ENCODE data around the gene FAM149A. TPM values are rescaled to one million over a fixed set of nuclear protein-coding genes. Genes with fewer than 3 reads are reported as not detected.
A peak's percentile ranks its signal among the peaks of the same experiment; 100 is the strongest.

The FAM149A gene
- total RNA-seq, 1 donor from 2014 or later, result 13.6 TPM

DNA sequence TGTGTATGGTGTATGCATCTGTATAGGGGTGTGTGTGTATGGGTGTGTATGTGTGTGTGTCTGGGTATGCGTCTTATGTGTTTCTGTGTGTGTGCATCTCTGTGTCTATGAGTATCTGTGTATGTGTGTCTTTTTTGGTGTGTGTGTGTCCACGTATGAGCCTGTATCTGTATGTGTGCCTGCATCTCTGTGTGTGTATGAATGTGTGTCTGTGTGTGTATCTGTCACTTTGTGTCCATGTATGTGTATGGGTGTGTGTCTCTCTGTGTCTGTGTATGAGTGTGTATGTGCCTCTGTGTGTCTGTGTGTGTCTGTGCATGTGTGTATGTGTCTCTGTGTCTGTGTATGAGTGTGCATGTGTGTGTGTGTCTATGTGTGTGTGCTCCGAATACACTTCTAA lies 24.3 kb downstream of the FAM149A start:
- no peak for DNase-seq (ENCODE audit: low spot score in 2 of 2, unreplicated experiment in 2 of 2)
- Mint-ChIP-seq H3K27ac (no peak overlapping the region), H3K36me3 (peaks cover 5% of the 10 kb centered on the region), H3K9me3 (peaks cover 8% of the 10 kb centered on the region), H3K4me3 (no peak overlapping the region), H3K4me1 (peaks cover 22% of the 10 kb centered on the region), H3K27me3 (ENCODE audit: low read depth) (no peaks in the 10 kb centered on the region)
- no peak for TF ChIP-seq CTCF (IDR thresholded peaks at IDR 0.05; ENCODE audit: unreplicated experiment)

GRCh38 chr4:186131935-186132334 lies 27.4 kb downstream of the FAM149A start:
- H3K27ac Mint-ChIP-seq, result peak overlapping the region; percentile 81
- no peak for TF ChIP-seq CTCF (IDR thresholded peaks at IDR 0.05; ENCODE audit: unreplicated experiment)
- H3K27me3 Mint-ChIP-seq (ENCODE audit: low read depth), result no peaks in the 10 kb centered on the region
- peaks cover 26% of the 10 kb centered on the region for H3K4me1 Mint-ChIP-seq
- no peaks in the 10 kb centered on the region for H3K9me3 Mint-ChIP-seq
- no peaks in the 10 kb centered on the region for H3K36me3 Mint-ChIP-seq
- DNase-seq (ENCODE audit: low spot score in 2 of 2, unreplicated experiment in 2 of 2), result no peak
- no peak overlapping the region for H3K4me3 Mint-ChIP-seq

DNA sequence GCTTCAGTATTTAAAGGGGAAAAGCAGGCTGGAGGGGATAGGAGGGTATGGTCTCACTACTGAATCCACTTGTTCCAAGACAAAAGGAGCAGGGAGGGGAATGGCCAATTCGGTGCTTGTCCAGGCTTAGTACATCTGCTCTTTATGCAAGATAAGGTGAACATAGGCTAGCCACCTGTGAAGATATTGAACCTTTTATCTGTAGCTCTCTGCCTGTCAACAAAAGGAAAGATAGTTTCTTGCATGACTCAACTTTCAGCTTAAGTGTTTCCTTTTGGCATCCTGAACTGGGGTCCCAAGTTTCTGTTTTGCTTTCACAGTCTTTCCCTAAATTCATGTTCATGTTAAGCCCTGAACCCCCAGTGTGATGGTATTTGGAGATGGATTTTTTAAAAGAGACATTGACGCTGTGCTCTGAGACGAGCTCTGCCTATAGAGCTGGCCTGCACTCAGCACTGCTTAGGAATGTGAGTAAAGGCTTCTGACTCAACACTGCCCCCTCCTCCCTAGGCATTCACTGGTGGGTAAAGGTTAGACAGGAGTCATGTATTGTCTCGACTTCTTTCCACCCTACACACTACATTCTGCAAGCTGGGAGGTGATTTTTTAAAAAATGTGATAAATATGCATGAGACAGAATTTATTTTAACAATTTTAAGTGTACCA lies 28.2 kb downstream of the FAM149A start:
- H3K36me3 Mint-ChIP-seq, result no peaks in the 10 kb centered on the region

GRCh38 chr4:186134257-186134656 lies 29.8 kb downstream of the FAM149A start:
- no peak for TF ChIP-seq CTCF (IDR thresholded peaks at IDR 0.05; ENCODE audit: unreplicated experiment)
- no peaks in the 10 kb centered on the region for H3K36me3 Mint-ChIP-seq
- H3K27ac Mint-ChIP-seq, result no peak overlapping the region
- no peaks in the 10 kb centered on the region for H3K9me3 Mint-ChIP-seq
- no peak for DNase-seq (ENCODE audit: low spot score in 2 of 2, unreplicated experiment in 2 of 2)
- H3K4me1 Mint-ChIP-seq, result peaks cover 27% of the 10 kb centered on the region
- no peaks in the 10 kb centered on the region for H3K27me3 Mint-ChIP-seq (ENCODE audit: low read depth)
- no peak overlapping the region for H3K4me3 Mint-ChIP-seq

More for the DNA sequence above, 28.2 kb downstream of the FAM149A start:
- Mint-ChIP-seq H3K27me3 (ENCODE audit: low read depth) (no peaks in the 10 kb centered on the region), H3K27ac (peak overlapping the region; percentile 81), H3K4me3 (peak overlapping the region; percentile 9), H3K4me1 (peaks cover 27% of the 10 kb centered on the region), H3K9me3 (no peaks in the 10 kb centered on the region)
- TF ChIP-seq CTCF (IDR thresholded peaks at IDR 0.05; ENCODE audit: unreplicated experiment), result no peak
- DNase-seq (ENCODE audit: low spot score in 2 of 2, unreplicated experiment in 2 of 2), result no peak

- H3K4me1 Mint-ChIP-seq, result peaks cover 27% of the 10 kb centered on the region
- TF ChIP-seq CTCF (IDR thresholded peaks at IDR 0.05; ENCODE audit: unreplicated experiment), result no peak
- no peaks in the 10 kb centered on the region for H3K27me3 Mint-ChIP-seq (ENCODE audit: low read depth)
- no peak overlapping the region for H3K4me3 Mint-ChIP-seq
- no peaks in the 10 kb centered on the region for H3K36me3 Mint-ChIP-seq
- no peaks in the 10 kb centered on the region for H3K9me3 Mint-ChIP-seq
- no peak for DNase-seq (ENCODE audit: low spot score in 2 of 2, unreplicated experiment in 2 of 2)
- H3K27ac Mint-ChIP-seq, result no peak overlapping the region
Measured at GRCh38 chr4:186134861-186135260, 30.4 kb downstream of the FAM149A start.
